HG03521 (cell line): ENCODE data around the gene TKFC.

Experiments used
- ATAC-seq: cut with Tn5 transposase; IDR thresholded peaks from one replicate; pipeline ENCODE4 v1.9.1; 2021; ENCODE audit warnings: mild to moderate bottlenecking, moderate library complexity; ENCODE audit not compliant: unreplicated experiment

The TKFC gene

GRCh38 chr11:61315260-61315659, 17.8 kb upstream of the TKFC start:
- no peak for ATAC-seq

GRCh38 chr11:61325649-61326414, 7.2 kb upstream of the TKFC start:
- ATAC-seq: no peak

- ATAC-seq: no peak
Measured at GRCh38 chr11:61327669-61328071, 5.4 kb upstream of the TKFC start.

DNA sequence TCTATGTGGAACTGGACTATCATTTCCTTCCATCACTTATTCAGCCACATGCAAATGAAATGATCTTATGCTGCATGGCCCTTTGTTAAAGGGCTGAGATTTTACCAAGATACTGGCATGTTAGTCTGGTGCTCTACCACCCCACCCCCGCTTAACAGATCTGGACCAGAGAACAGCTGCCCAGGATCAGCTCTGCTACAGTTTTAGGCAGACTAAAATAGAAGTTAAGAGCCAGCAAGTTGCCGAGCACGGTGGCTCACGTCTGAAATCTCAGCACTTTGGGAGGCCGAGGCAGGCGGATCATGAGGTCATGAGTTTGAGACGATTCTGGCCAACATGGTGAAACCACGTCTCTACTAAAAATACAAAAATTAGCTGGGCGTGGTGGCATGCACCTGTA, 4.7 kb upstream of the TKFC start:
- ATAC-seq: no peak

GRCh38 chr11:61329871-61330270, 3.2 kb upstream of the TKFC start:
- ATAC-seq: no peak

- ATAC-seq: no peak
Measured at GRCh38 chr11:61331651-61332050, 1.4 kb upstream of the TKFC start.

DNA sequence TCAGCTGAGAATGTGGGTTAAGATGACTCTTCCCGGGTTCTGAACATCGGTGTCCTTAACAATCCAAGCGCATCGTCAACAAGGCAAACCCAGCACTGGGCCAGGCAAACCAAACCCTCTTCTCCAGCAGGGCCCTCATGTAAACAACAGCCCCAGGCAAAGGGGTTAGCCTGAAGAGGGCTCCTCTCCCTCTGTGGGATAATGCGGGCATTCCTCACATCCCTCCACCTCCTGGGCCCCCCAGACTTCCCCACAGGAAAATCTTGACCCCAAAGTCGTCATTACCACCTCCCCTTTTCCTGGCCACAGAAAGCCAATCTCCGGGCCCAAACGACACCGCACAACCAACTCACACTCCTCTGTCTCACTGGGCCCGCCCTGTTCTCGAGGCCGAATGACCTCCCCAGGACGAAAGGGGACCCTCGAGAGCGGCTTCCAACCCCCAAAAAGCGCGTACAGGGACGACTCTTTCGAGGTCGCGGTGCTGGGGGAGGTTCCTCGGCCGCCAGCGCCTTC, 689 bp upstream of the TKFC start:
- no peak for ATAC-seq

DNA sequence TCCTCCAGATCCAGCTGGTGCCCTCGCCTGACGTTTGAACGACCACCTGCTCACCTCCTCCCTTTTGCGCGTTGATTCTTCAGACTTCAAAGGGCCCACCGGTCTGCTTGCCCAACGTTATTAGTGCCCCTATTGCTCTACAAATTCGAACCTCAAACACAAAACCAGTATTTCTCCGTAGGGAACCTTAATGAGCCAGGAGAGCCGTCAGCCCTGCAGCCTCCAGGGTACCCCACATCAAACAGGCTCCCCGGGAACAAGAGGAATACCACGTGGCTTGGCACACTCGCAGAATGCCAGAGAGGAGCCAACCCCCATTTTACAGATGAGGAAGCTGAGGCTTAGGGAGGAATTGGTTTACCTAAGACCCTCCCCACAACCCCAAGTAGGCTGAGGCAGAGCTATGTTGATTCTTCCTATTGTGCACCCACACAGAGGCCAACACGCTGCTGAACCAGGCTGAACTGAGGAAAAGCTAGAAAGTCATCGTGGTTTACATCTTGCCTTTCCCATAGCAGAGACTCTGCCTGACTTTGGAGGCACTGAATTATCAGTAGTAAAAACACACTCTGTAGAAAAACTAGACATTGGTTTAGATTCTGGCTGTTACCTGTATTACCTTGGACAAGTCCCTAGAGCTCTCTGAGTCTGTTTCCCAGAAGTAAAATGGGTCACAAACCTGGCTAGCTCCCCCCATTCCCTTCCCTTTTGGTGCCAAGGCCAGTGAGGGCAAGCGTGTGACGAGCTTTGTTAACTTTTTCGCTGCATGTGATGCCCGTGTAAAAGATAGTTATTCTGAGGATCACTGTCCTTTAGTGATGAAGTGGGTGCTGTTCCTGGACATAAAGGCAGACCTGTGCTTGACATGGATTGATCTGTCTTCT, 764 bp downstream of the TKFC start:
- no peak for ATAC-seq

GRCh38 chr11:61334434-61335354, 1.7 kb downstream of the TKFC start:
- no peak for ATAC-seq

GRCh38 chr11:61335355-61335710, 2.3 kb downstream of the TKFC start:
- ATAC-seq: no peak

- no peak for ATAC-seq
Measured at GRCh38 chr11:61336171-61336935, 3.3 kb downstream of the TKFC start.

- no peak for ATAC-seq
Measured at GRCh38 chr11:61337706-61338470, 4.9 kb downstream of the TKFC start.

DNA sequence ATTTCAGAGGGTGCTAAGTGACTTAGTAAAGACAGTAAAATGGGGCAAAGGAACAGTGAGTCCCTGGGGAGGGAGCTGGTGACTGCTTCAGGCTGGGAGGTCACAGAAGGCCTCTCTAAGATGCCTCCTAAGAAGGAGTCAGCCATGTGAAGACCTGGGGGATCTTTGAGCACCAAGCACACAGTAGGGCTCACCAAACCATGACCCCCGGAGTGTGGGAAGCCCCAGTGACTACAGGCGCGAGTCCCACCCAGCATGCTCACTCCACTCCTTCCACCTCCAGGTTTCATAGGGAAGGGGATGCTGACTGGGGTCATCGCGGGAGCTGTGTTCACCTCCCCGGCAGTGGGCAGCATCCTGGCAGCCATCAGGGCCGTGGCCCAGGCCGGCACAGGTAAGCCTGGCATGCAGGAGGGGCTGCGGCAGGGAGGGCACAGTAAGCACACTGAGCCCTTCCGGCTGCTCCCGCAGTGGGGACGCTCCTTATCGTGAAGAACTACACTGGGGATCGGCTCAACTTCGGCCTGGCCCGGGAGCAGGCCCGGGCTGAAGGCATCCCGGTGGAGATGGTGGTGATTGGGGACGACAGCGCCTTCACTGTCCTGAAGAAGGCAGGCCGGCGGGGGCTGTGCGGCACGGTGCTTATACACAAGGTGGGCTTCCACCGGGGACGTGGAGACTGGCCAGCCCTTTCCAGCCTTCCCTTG, 5.9 kb downstream of the TKFC start:
- ATAC-seq: no peak

DNA sequence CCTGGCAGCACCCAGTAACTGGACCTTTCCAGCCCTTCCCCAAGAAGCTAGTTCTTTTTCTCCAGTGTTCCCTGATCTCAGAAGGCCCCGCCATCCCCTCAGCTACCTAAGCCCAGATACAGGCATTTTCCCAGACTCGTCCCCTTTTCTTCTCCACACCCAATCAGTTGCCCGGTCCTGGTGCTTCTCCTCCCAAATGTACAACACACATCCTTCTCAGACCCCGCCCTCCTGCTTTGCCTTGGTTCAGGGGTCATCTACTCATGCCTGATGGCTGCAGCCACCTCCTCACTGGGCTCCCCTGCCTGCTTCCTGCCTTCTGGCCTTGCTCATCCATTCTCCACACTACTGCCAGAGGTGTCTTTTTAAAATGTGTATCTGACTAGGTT, 6.5 kb downstream of the TKFC start:
- no peak for ATAC-seq

DNA sequence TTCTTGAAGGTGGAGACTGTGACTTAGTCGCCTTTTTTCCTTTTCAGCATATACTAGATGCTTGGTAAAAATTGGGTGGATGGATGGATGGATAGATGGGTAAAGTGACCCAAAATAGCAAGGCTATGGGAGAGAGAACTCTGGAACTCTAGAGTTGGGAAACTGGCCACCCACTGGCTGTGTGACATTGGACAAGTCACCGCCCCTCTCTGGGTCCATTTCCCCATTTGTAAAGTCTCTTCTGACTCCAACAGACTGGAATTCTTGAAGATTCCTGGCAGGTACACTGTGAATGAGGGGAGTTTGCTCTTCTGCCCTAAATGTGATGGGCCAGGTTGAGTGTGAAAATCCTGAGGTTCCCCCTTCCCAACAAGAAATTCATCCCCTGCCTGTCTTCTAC, 8.0 kb downstream of the TKFC start:
- no peak for ATAC-seq

GRCh38 chr11:61341706-61342105, 8.7 kb downstream of the TKFC start:
- no peak for ATAC-seq

DNA sequence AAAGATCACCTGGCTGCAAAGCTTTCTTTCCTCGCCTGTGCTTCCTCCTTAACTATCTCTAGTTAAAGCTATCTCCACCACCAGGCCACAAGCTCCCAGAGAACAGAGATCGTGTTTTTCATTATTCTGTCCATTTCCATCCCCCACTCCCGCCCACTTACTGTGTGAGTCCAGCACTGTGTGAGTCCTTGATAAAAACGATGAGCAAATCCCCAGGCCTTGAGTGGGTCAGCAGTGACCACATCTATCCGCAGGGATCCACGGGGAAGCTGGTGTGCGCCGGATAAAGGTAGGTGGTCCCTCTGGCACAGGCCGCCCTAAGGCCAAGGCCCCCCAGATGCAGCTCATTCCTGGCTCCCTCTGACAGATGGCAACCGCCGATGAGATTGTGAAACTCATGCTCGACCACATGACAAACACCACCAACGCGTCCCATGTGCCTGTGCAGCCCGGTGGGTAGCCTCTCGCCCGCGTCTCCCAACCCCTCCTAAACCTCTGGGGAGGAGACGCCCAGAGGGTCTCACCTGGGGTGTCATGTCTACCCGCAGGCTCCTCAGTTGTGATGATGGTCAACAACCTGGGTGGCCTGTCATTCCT, 9.3 kb downstream of the TKFC start:
- ATAC-seq: no peak
